ENCODE data around the gene ZBTB7A.

- TF ChIP-seq, protein P1, sequence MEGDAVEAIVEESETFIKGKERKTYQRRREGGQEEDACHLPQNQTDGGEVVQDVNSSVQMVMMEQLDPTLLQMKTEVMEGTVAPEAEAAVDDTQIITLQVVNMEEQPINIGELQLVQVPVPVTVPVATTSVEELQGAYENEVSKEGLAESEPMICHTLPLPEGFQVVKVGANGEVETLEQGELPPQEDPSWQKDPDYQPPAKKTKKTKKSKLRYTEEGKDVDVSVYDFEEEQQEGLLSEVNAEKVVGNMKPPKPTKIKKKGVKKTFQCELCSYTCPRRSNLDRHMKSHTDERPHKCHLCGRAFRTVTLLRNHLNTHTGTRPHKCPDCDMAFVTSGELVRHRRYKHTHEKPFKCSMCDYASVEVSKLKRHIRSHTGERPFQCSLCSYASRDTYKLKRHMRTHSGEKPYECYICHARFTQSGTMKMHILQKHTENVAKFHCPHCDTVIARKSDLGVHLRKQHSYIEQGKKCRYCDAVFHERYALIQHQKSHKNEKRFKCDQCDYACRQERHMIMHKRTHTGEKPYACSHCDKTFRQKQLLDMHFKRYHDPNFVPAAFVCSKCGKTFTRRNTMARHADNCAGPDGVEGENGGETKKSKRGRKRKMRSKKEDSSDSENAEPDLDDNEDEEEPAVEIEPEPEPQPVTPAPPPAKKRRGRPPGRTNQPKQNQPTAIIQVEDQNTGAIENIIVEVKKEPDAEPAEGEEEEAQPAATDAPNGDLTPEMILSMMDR (IDR thresholded peaks at IDR 0.05), result no peak
- TF ChIP-seq POLR2A (IDR thresholded peaks at IDR 0.05), result no peak
Observed at GRCh38 chr19:4036576-4037300, 30.0 kb downstream of the ZBTB7A start.
